ENCODE data around the gene GRK3. TPM values are rescaled to one million over a fixed set of nuclear protein-coding genes. Genes with fewer than 3 reads are reported as not detected.

Gene GRK3
- total and polyA plus RNA-seq, 2 of the 4 experiments (the other 2 are of a cell fraction) = 0.58 to 1.6 TPM

DNA sequence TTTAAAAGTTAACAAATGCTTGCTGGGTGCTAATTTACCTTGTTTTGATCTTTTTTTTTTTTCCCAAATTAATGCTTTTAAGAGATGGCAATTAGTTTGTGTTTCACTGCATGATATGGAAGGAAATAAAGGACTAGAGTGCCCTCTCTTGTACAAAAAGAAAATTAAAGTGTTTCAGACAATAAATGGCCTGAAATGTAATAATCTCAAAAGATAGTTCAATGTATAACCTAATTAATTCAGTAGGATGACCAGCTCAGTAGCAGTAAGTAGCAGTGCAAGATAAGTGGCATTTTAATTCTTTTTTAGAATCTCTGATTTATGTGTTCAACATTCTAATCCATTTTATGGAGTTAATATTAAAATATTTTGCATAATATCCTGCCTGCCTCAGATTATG, 137.6 kb downstream of the GRK3 start:
- H3K4ac ChIP-seq (ENCODE audit: low read depth, low read length) = no peak overlapping the region
- intact Hi-C loops (cut with micrococcal nuclease) = loop anchor here (1.0 to 5.0 kb wide), 4 partner anchors 240 to 500 kb away; no protein-coding TSS in a partner anchor
- no peak overlapping the region for H4K91ac ChIP-seq (ENCODE audit: insufficient read depth, low read depth, low read length)
- H3K27ac ChIP-seq (ENCODE audit: insufficient read depth, low read length) = no peak overlapping the region
- H3K56ac ChIP-seq (ENCODE audit: extremely low read depth, insufficient read depth, low read length) = no peak overlapping the region
- CTCF ChIA-PET = interaction anchor here (0.6 kb wide), 1 partner anchor 239 kb away, joined by 3 read pairs; no protein-coding TSS in a partner anchor
- ATAC-seq (ENCODE audit: low read depth) = peak; percentile 56; the same call in 1 of the 2 replicates
- no peaks in the 10 kb centered on the region for H3K79me1 ChIP-seq (ENCODE audit: low read depth in 1 of 2, low read length in 2 of 2)
- no peak overlapping the region for H3K14ac ChIP-seq (replicated peaks; ENCODE audit: low read depth, low read length)
- H3K4me3 ChIP-seq (ENCODE audit: insufficient read depth, low read depth, low read length) = no peak overlapping the region
- H2BK15ac ChIP-seq (ENCODE audit: low read depth, low read length) = no peak overlapping the region
- in situ Hi-C loops (cut with MboI; ENCODE audit: low sequenced_read_pairs) = loop anchor here (5.0 kb wide), 1 partner anchor 235 kb away; no protein-coding TSS in a partner anchor
- dilution Hi-C loops (cut with HindIII; ENCODE audit: low sequenced_read_pairs, unreplicated experiment) = no loop called here
- TF ChIP-seq RCOR1 (IDR thresholded peaks at IDR 0.05; ENCODE audit: insufficient replicate concordance, low read length) = no peak
- TF ChIP-seq MAZ (IDR thresholded peaks at IDR 0.05; ENCODE audit: borderline replicate concordance, low read depth, low read length) = no peak
- TF ChIP-seq MXI1 (IDR thresholded peaks at IDR 0.05; ENCODE audit: borderline replicate concordance, low read depth, low read length) = no peak
- TF ChIP-seq, protein P1, sequence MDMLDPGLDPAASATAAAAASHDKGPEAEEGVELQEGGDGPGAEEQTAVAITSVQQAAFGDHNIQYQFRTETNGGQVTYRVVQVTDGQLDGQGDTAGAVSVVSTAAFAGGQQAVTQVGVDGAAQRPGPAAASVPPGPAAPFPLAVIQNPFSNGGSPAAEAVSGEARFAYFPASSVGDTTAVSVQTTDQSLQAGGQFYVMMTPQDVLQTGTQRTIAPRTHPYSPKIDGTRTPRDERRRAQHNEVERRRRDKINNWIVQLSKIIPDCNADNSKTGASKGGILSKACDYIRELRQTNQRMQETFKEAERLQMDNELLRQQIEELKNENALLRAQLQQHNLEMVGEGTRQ (IDR thresholded peaks at IDR 0.05; ENCODE audit: low read depth, low read length) = no peak
- no peak for TF ChIP-seq CHD1 (IDR thresholded peaks at IDR 0.05; ENCODE audit: low read depth, low read length)
- TF ChIP-seq MAFK (IDR thresholded peaks at IDR 0.05; ENCODE audit: low read depth, low read length) = no peak
- no peak for TF ChIP-seq RFX5 (IDR thresholded peaks at IDR 0.05; ENCODE audit: low read depth, low read length)
- no peak for TF ChIP-seq CEBPB (IDR thresholded peaks at IDR 0.05; ENCODE audit: low read depth, low read length)
- TF ChIP-seq NFE2L2 (IDR thresholded peaks at IDR 0.05; ENCODE audit: low read depth, low read length) = no peak
- TF ChIP-seq, protein P2, sequence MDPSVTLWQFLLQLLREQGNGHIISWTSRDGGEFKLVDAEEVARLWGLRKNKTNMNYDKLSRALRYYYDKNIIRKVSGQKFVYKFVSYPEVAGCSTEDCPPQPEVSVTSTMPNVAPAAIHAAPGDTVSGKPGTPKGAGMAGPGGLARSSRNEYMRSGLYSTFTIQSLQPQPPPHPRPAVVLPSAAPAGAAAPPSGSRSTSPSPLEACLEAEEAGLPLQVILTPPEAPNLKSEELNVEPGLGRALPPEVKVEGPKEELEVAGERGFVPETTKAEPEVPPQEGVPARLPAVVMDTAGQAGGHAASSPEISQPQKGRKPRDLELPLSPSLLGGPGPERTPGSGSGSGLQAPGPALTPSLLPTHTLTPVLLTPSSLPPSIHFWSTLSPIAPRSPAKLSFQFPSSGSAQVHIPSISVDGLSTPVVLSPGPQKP (IDR thresholded peaks at IDR 0.05; ENCODE audit: borderline replicate concordance, low read depth, low read length) = no peak
- TF ChIP-seq POLR2A (IDR thresholded peaks at IDR 0.05; ENCODE audit: low read depth, low read length) = no peak
- TF ChIP-seq BHLHE40 (IDR thresholded peaks at IDR 0.05; ENCODE audit: low read depth, low read length) = no peak
- TF ChIP-seq RAD21 (IDR thresholded peaks at IDR 0.05; ENCODE audit: low read length) = peak; percentile 68
- TF ChIP-seq FOS (IDR thresholded peaks at IDR 0.05; ENCODE audit: low read depth, low read length) = no peak
- TF ChIP-seq, protein P3, sequence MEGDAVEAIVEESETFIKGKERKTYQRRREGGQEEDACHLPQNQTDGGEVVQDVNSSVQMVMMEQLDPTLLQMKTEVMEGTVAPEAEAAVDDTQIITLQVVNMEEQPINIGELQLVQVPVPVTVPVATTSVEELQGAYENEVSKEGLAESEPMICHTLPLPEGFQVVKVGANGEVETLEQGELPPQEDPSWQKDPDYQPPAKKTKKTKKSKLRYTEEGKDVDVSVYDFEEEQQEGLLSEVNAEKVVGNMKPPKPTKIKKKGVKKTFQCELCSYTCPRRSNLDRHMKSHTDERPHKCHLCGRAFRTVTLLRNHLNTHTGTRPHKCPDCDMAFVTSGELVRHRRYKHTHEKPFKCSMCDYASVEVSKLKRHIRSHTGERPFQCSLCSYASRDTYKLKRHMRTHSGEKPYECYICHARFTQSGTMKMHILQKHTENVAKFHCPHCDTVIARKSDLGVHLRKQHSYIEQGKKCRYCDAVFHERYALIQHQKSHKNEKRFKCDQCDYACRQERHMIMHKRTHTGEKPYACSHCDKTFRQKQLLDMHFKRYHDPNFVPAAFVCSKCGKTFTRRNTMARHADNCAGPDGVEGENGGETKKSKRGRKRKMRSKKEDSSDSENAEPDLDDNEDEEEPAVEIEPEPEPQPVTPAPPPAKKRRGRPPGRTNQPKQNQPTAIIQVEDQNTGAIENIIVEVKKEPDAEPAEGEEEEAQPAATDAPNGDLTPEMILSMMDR (conservative IDR thresholded peaks at IDR 0.05; ENCODE audit: low read depth, low read length) = peak; percentile 62
- peak; percentile 64 for TF ChIP-seq SMC3 (IDR thresholded peaks at IDR 0.05; ENCODE audit: low read depth, low read length)
- H4K5ac ChIP-seq (ENCODE audit: low read depth, low read length) = no peak overlapping the region
- POLR2A ChIA-PET (ENCODE audit: unreplicated experiment) = no interaction called here
- H2AFZ ChIP-seq (replicated peaks; ENCODE audit: low read length, poor library complexity) = no peak overlapping the region
- H3K27me3 ChIP-seq (ENCODE audit: control insufficient read depth, insufficient read depth, low read length) = no peaks in the 10 kb centered on the region
- H3K4me1 ChIP-seq (ENCODE audit: control insufficient read depth, insufficient read depth, low read length) = no peaks in the 10 kb centered on the region
- no peaks in the 10 kb centered on the region for H3K36me3 ChIP-seq (ENCODE audit: control insufficient read depth, insufficient read depth, low read length)
- no peak overlapping the region for H3K4me2 ChIP-seq (ENCODE audit: low read depth, low read length)
- no peak overlapping the region for H4K8ac ChIP-seq (ENCODE audit: low read depth in 2 of 2, low read length in 2 of 2)
- H2BK120ac ChIP-seq (ENCODE audit: low read depth, low read length) = no peak overlapping the region
- H4K20me1 ChIP-seq (ENCODE audit: insufficient read depth, low read length) = no peaks in the 10 kb centered on the region
- no peak overlapping the region for H2AK5ac ChIP-seq (ENCODE audit: low read depth, low read length)
- H3K9ac ChIP-seq (ENCODE audit: low read depth, low read length) = no peak overlapping the region
- no peaks in the 10 kb centered on the region for H3K9me3 ChIP-seq (ENCODE audit: control insufficient read depth, insufficient read depth, low read length)
- no peaks in the 10 kb centered on the region for H3K9me1 ChIP-seq (ENCODE audit: insufficient read depth, low read length)
- no peak overlapping the region for H3K23ac ChIP-seq (ENCODE audit: low read depth, low read length)
- peak; percentile 29 for DNase-seq
- H2BK5ac ChIP-seq (ENCODE audit: low read depth, low read length, poor library complexity, severe bottlenecking) = no peak overlapping the region
- no peak overlapping the region for H2AK9ac ChIP-seq (replicated peaks; ENCODE audit: low read depth, low read length, poor library complexity)
- BruUV-seq (replicated peaks) = no TSS peak
- no peak overlapping the region for H2BK20ac ChIP-seq (ENCODE audit: low read depth, low read length)
- no peak overlapping the region for H3K18ac ChIP-seq (ENCODE audit: low read depth, low read length)

Measured in IMR-90 (cell line).